Stimulated activated naive B cell treated with anti-CD40 and anti-IgM and Interleukin-4, amounts not matched to agents 10 μg/mL and 1 μg/mL and 100 μg/mL, for 72 hours (primary cell): Measurements from ENCODE around the gene COA6.
"Not testable (repeated sequence)": the region's sequence is repeated elsewhere in the genome, so short reads cannot be mapped to it uniquely, and the experiment has no call there.

ENCODE experiments used
- ATAC-seq, 2 donors: fragments of 150-1000 bp; cut with Tn5 transposase; replicated peaks; 2 replicates each; pipeline ENCODE4 v1.10.0; 2021; ENCODE audit warnings: moderate library complexity in 1 of 2
- DNase-seq: peaks from one replicate; pipeline ENCODE4 v3.0.0; 2021
- H3K27ac Mint-ChIP-seq: one replicate; pipeline ENCODE4 v1.8.0; 2022; ENCODE audit warnings: mild to moderate bottlenecking, mixed read lengths
- H3K27me3 Mint-ChIP-seq, 2 donors: one replicate each; pipeline ENCODE4 v1.8.0; 2022; ENCODE audit warnings: mixed read lengths in 2 of 2
- H3K36me3 Mint-ChIP-seq, 2 donors: one replicate each; pipeline ENCODE4 v1.8.0; 2022; ENCODE audit warnings: mixed read lengths in 2 of 2, mild to moderate bottlenecking in 1 of 2
- H3K4me1 Mint-ChIP-seq, 2 donors: one replicate each; pipeline ENCODE4 v1.8.0; 2022; ENCODE audit warnings: mixed read lengths in 2 of 2, mild to moderate bottlenecking in 1 of 2
- H3K4me3 Mint-ChIP-seq, 2 donors: one replicate each; pipeline ENCODE4 v1.8.0; 2022; ENCODE audit warnings: mild to moderate bottlenecking in 2 of 2, mixed read lengths in 2 of 2, moderate library complexity in 1 of 2
- H3K9me3 Mint-ChIP-seq, 2 donors: one replicate each; pipeline ENCODE4 v1.8.0; 2022; ENCODE audit warnings: mixed read lengths in 2 of 2, mild to moderate bottlenecking in 1 of 2

COA6 gene

GRCh38 chr1:234381699-234382555 lies 8.7 kb downstream of the COA6 start:
- no peaks in the 10 kb centered on the region for H3K27me3 Mint-ChIP-seq
- peaks cover 6 to 7% of the 10 kb centered on the region in 2 donors for H3K9me3 Mint-ChIP-seq
- ATAC-seq = no peak
- H3K27ac Mint-ChIP-seq = peak overlapping the region; percentile 1
- peaks cover 57 to 62% of the 10 kb centered on the region in 2 donors for H3K36me3 Mint-ChIP-seq
- no peak for DNase-seq
- no peak overlapping the region for H3K4me3 Mint-ChIP-seq
- peaks cover 16 to 24% of the 10 kb centered on the region in 2 donors for H3K4me1 Mint-ChIP-seq

DNA sequence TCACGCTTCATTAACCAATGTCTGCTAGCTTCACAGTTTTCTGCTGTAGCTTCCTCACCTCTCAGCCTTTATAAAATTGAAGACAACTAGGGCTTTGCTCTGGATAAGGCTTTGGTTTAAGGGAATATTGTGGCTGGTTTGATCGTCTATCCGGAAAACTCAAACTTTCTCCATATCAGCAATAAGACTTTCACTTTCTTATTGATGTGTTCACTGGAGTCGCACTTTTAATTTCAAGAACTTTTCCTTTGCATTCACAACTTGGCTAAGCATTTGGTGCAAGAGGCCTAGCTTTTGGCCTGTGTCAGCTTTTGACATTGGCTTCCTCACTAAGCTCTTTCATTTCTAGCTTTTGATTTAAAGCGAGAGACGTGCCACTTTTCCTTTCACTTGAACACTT lies 12.9 kb downstream of the COA6 start:
- ATAC-seq (no peak), DNase-seq (no peak)
- no peak overlapping the region for H3K27ac Mint-ChIP-seq
- H3K36me3 Mint-ChIP-seq = peaks cover 41 to 42% of the 10 kb centered on the region in 2 donors
- H3K4me3 Mint-ChIP-seq = no peak overlapping the region
- no peaks in the 10 kb centered on the region for H3K27me3 Mint-ChIP-seq
- no peaks in the 10 kb centered on the region for H3K9me3 Mint-ChIP-seq
- peaks cover 0 to 6% of the 10 kb centered on the region in 2 donors for H3K4me1 Mint-ChIP-seq

DNA sequence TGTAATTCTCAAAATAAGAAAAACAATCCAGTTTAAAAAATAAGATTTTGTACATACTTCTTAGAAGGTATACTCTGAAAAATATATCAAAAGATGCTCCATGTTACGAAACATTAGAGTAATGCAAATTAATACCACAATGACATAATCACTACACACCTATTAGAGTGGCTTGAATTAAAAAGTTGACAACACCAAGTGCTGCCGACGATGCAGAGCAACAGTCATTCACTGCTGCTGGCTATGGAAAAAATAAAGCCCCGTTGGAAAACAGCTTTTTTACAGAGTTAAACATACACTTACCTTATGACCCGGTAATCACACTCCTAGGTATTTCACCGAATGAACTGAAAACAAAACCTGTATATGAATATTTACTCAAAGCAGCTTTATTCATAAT lies 14.8 kb downstream of the COA6 start:
- H3K4me1 Mint-ChIP-seq = no peaks in the 10 kb centered on the region
- H3K9me3 Mint-ChIP-seq = no peaks in the 10 kb centered on the region
- H3K27me3 Mint-ChIP-seq = no peaks in the 10 kb centered on the region
- no peak for ATAC-seq
- H3K36me3 Mint-ChIP-seq = peaks cover 38 to 42% of the 10 kb centered on the region in 2 donors
- no peak for DNase-seq
- no peak overlapping the region for H3K27ac Mint-ChIP-seq
- no peak overlapping the region for H3K4me3 Mint-ChIP-seq

- no peak for DNase-seq
- ATAC-seq = no peak
Measured at GRCh38 chr1:234393190-234393589, 19.9 kb downstream of the COA6 start.

GRCh38 chr1:234395297-234395696 lies 22.0 kb downstream of the COA6 start:
- Mint-ChIP-seq H3K36me3 (peaks cover 22 to 46% of the 10 kb centered on the region in 2 donors), H3K27me3 (no peaks in the 10 kb centered on the region), H3K4me1 (peaks cover 13% of the 10 kb centered on the region in 2 donors), H3K9me3 (peaks cover 2 to 4% of the 10 kb centered on the region in 2 donors), H3K4me3 (no peak overlapping the region), H3K27ac (no peak overlapping the region)
- ATAC-seq (no peak), DNase-seq (no peak)

More at GRCh38 chr1:234393190-234393589, 19.9 kb downstream of the COA6 start:
- Mint-ChIP-seq H3K4me3 (no peak overlapping the region), H3K27me3 (no peaks in the 10 kb centered on the region), H3K36me3 (peaks cover 29 to 42% of the 10 kb centered on the region in 2 donors), H3K27ac (no peak overlapping the region), H3K4me1 (peaks cover 0 to 4% of the 10 kb centered on the region in 2 donors), H3K9me3 (peaks cover 2 to 4% of the 10 kb centered on the region in 2 donors)

DNA sequence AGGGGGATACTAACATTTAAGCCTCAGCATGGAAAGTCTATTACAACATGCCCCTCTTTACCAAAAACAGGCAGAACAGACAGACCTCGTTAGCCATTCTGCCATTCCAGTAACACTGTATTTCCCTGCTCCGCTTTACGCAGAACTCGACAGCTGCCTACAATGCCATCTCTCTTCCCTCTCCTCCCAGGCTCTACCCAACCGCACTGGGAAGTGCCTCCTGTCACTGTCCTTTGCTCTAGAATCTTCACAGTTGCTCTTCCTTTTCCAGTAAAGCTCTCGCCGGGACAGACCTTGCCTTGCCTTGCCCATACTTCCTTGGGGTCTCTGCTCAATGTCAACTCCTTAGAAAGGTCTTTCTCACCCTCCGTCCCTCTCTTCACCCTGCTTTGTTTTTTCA lies 22.8 kb downstream of the COA6 start:
- Mint-ChIP-seq H3K9me3 (peaks cover 2 to 4% of the 10 kb centered on the region in 2 donors), H3K27me3 (no peaks in the 10 kb centered on the region), H3K36me3 (peaks cover 18 to 46% of the 10 kb centered on the region in 2 donors), H3K4me3 (no peak overlapping the region), H3K27ac (no peak overlapping the region), H3K4me1 (peaks cover 14 to 20% of the 10 kb centered on the region in 2 donors)
- no peak for ATAC-seq
- DNase-seq = no peak

- no peak overlapping the region for H3K4me3 Mint-ChIP-seq
- peaks cover 17 to 45% of the 10 kb centered on the region in 2 donors for H3K36me3 Mint-ChIP-seq
Measured at GRCh38 chr1:234396871-234397270, 23.6 kb downstream of the COA6 start.

GRCh38 chr1:234397732-234398131 lies 24.5 kb downstream of the COA6 start:
- H3K9me3 Mint-ChIP-seq = peaks cover 2 to 4% of the 10 kb centered on the region in 2 donors
- peaks cover 18 to 30% of the 10 kb centered on the region in 2 donors for H3K4me1 Mint-ChIP-seq
- H3K27ac Mint-ChIP-seq = no peak overlapping the region
- no peak for DNase-seq
- H3K36me3 Mint-ChIP-seq = peaks cover 13 to 43% of the 10 kb centered on the region in 2 donors
- H3K4me3 Mint-ChIP-seq = no peak overlapping the region
- no peaks in the 10 kb centered on the region for H3K27me3 Mint-ChIP-seq
- no peak for ATAC-seq

More at GRCh38 chr1:234396871-234397270, 23.6 kb downstream of the COA6 start:
- H3K27ac Mint-ChIP-seq = peak overlapping the region; percentile 70
- DNase-seq (no peak), ATAC-seq (no peak)
- H3K9me3 Mint-ChIP-seq = peaks cover 2 to 4% of the 10 kb centered on the region in 2 donors
- H3K27me3 Mint-ChIP-seq = no peaks in the 10 kb centered on the region
- H3K4me1 Mint-ChIP-seq = peaks cover 17 to 27% of the 10 kb centered on the region in 2 donors

- H3K36me3 Mint-ChIP-seq = peaks cover 17 to 51% of the 10 kb centered on the region in 2 donors
- peak overlapping the region; percentile 92 for H3K27ac Mint-ChIP-seq
- peaks cover 21 to 35% of the 10 kb centered on the region in 2 donors for H3K4me1 Mint-ChIP-seq
- peaks cover 2 to 4% of the 10 kb centered on the region in 2 donors for H3K9me3 Mint-ChIP-seq
- DNase-seq (peak; percentile 6), ATAC-seq (peak; percentile 79 to 85)
- H3K27me3 Mint-ChIP-seq = no peaks in the 10 kb centered on the region
- peak overlapping the region; percentile 78 to 79 for H3K4me3 Mint-ChIP-seq
Measured at GRCh38 chr1:234398849-234399381, 25.7 kb downstream of the COA6 start.

- not testable (repeated sequence) for DNase-seq, H3K9me3 Mint-ChIP-seq, H3K27me3 Mint-ChIP-seq, ATAC-seq, H3K27ac Mint-ChIP-seq, H3K4me3 Mint-ChIP-seq
- H3K36me3 Mint-ChIP-seq = peaks cover 16 to 49% of the 10 kb centered on the region in 2 donors
- H3K4me1 Mint-ChIP-seq = peaks cover 21 to 35% of the 10 kb centered on the region in 2 donors
Measured at GRCh38 chr1:234399515-234399914, 26.3 kb downstream of the COA6 start.

GRCh38 chr1:234400773-234401172 lies 27.5 kb downstream of the COA6 start:
- ATAC-seq (no peak), DNase-seq (no peak)
- Mint-ChIP-seq H3K4me3 (no peak overlapping the region), H3K36me3 (peaks cover 13 to 49% of the 10 kb centered on the region in 2 donors), H3K9me3 (peaks cover 2 to 4% of the 10 kb centered on the region in 2 donors), H3K27me3 (no peaks in the 10 kb centered on the region), H3K4me1 (peaks cover 21 to 35% of the 10 kb centered on the region in 2 donors), H3K27ac (peak overlapping the region; percentile 75)

DNA sequence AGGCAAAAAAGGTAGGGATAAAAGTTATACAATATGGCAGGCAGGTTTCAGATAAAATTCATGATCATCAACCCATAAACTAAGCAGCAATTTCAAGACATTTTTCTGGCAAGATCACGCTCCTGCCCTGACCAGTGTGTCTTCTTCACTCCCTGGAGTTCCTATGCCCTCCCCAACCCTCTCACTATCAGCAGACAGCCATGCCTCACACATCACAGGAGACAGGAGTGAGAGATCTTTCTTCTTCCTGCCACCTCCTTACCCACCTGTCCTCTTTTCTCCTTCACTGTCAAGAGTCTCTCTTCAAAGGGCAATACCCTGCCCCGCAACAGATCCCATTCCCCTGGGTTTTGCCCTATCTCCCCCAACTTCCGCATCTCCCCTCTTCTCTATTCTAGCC lies 28.4 kb downstream of the COA6 start:
- Mint-ChIP-seq H3K27ac (peak overlapping the region; percentile 70), H3K4me3 (no peak overlapping the region), H3K9me3 (peaks cover 2 to 4% of the 10 kb centered on the region in 2 donors), H3K4me1 (peaks cover 21 to 35% of the 10 kb centered on the region in 2 donors), H3K27me3 (no peaks in the 10 kb centered on the region), H3K36me3 (peaks cover 13 to 50% of the 10 kb centered on the region in 2 donors)
- DNase-seq = no peak
- no peak for ATAC-seq

DNA sequence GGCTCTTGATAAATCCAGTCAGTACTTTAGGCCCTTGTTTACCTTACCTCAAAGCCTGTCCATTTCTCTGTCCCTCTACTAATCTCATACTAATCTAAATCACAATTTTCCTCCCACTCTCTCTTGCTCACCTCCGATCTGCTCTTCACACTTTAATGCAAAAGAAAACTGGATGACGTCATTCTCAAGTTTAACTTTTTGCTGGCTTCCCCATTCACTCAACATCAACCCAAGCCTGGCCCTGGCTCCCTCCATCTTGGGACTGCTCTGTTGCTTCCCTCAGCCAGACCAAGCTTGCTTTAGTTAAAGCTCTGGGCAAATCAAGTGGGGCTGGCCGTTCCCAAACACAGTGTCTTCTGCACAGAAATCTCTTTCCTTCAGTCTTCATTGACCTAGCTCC lies 29.7 kb downstream of the COA6 start:
- Mint-ChIP-seq H3K9me3 (no peaks in the 10 kb centered on the region), H3K27me3 (no peaks in the 10 kb centered on the region), H3K36me3 (peaks cover 9 to 49% of the 10 kb centered on the region in 2 donors), H3K27ac (no peak overlapping the region), H3K4me3 (no peak overlapping the region), H3K4me1 (peaks cover 17 to 35% of the 10 kb centered on the region in 2 donors)
- ATAC-seq (no peak), DNase-seq (no peak)

- Mint-ChIP-seq H3K4me3 (no peak overlapping the region), H3K36me3 (peaks cover 21 to 53% of the 10 kb centered on the region in 2 donors), H3K4me1 (peaks cover 9 to 19% of the 10 kb centered on the region in 2 donors), H3K27me3 (no peaks in the 10 kb centered on the region), H3K9me3 (no peaks in the 10 kb centered on the region), H3K27ac (no peak overlapping the region)
- DNase-seq = no peak
- no peak for ATAC-seq
Measured at GRCh38 chr1:234405676-234406075, 32.4 kb downstream of the COA6 start.
